Neural progenitor cell (in vitro differentiated cells): ENCODE measurements around the gene ARHGEF11. TPM values are rescaled to one million over a fixed set of nuclear protein-coding genes. Genes with fewer than 3 reads are reported as not detected.
A peak's percentile ranks its signal among the peaks of the same experiment; 100 is the strongest.

Source experiments
- DNase-seq: peaks from one replicate; pipeline ENCODE4 v3.0.0-alpha.2; 2016; ENCODE audit warnings: low spot score
- H2AFZ ChIP-seq: fragments of 200-600 bp; sonication (generic); replicated peaks from 2 replicates; pipeline ENCODE4 v1.6.1; 2016; ENCODE audit warnings: antibody characterized with exemption
- H3F3A ChIP-seq: fragments of 200-600 bp; sonication (generic); 2 replicates; pipeline ENCODE4 v1.6.1; 2016; ENCODE audit warnings: antibody characterized with exemption, low read depth
- H3K27ac ChIP-seq: fragments of 200-600 bp; sonication (generic); 2 replicates; pipeline ENCODE4 v1.5.1; 2016; ENCODE audit warnings: mild to moderate bottlenecking
- H3K27me3 ChIP-seq: fragments of 200-600 bp; sonication (generic); 2 replicates; pipeline ENCODE4 v1.6.1; 2016; ENCODE audit warnings: mild to moderate bottlenecking, moderate library complexity
- H3K36me3 ChIP-seq: fragments of 200-600 bp; sonication (generic); 2 replicates; pipeline ENCODE4 v1.5.1; 2016
- H3K4me1 ChIP-seq: fragments of 200-600 bp; sonication (generic); 2 replicates; pipeline ENCODE4 v1.6.1; 2016; ENCODE audit warnings: mixed run types
- H3K4me2 ChIP-seq: fragments of 200-600 bp; sonication (generic); 2 replicates; pipeline ENCODE4 v1.6.1; 2016
- H3K4me3 ChIP-seq: fragments of 200-600 bp; sonication (generic); 2 replicates; pipeline ENCODE4 v1.5.1; 2016
- H3K79me2 ChIP-seq: fragments of 200-600 bp; sonication (generic); 2 replicates; pipeline ENCODE4 v1.6.1; 2016; ENCODE audit warnings: low read depth
- H3K9ac ChIP-seq: fragments of 200-600 bp; sonication (generic); 2 replicates; pipeline ENCODE4 v1.6.1; 2016
- H3K9me3 ChIP-seq: fragments of 200-600 bp; sonication (generic); 2 replicates; pipeline ENCODE4 v1.5.1; 2016; ENCODE audit warnings: low read depth
- H4K20me1 ChIP-seq: fragments of 200-600 bp; sonication (generic); 2 replicates; pipeline ENCODE4 v1.6.1; 2016; ENCODE audit warnings: low read depth
- H3K27ac Mint-ChIP-seq: 3 replicates; pipeline ENCODE4 v1.8.0; 2021; ENCODE audit warnings: mixed read lengths
- H3K27me3 Mint-ChIP-seq: 2 replicates; pipeline ENCODE4 v1.8.0; 2022; ENCODE audit warnings: low read depth, mild to moderate bottlenecking, inconsistent platforms, moderate library complexity, mixed read lengths; ENCODE audit not compliant: insufficient read depth
- H3K36me3 Mint-ChIP-seq: 3 replicates; pipeline ENCODE4 v1.8.0; 2021; ENCODE audit warnings: mixed read lengths
- H3K4me1 Mint-ChIP-seq: 3 replicates; pipeline ENCODE4 v1.8.0; 2021; ENCODE audit warnings: mixed read lengths
- H3K4me3 Mint-ChIP-seq: 3 replicates; pipeline ENCODE4 v1.8.0; 2021; ENCODE audit warnings: mild to moderate bottlenecking, moderate library complexity, mixed read lengths
- H3K9me3 Mint-ChIP-seq: 3 replicates; pipeline ENCODE4 v1.8.0; 2020; ENCODE audit warnings: mixed read lengths
- EZH2 ChIP-seq: fragments of 200-600 bp; sonication (generic); IDR thresholded peaks from 2 replicates; pipeline ENCODE4 v1.6.1; 2017; ENCODE audit warnings: antibody characterized with exemption, mild to moderate bottlenecking, moderate library complexity
- EZH2phosphoT487 ChIP-seq: fragments of 200-600 bp; sonication (generic); IDR thresholded peaks from 2 replicates; pipeline ENCODE4 v1.6.1; 2017; ENCODE audit warnings: antibody characterized with exemption
- total RNA-seq: library from RNA; depleted of rRNA; stranded (reverse); fragments of >200 nt; gene quantifications from 2 replicates; pipeline ENCODE4 v1.2.3, GENCODE V29; 2015; ENCODE audit warnings: low replicate concordance
- TF ChIP-seq, protein P1 (sequence below): fragments of 200-600 bp; sonication (generic); IDR thresholded peaks from 2 replicates; pipeline ENCODE4 v1.5.1; 2017; ENCODE audit warnings: antibody characterized with exemption, mild to moderate bottlenecking

ARHGEF11 gene
- total RNA-seq, 1 donor from 2014 or later = 31.9 TPM

DNA sequence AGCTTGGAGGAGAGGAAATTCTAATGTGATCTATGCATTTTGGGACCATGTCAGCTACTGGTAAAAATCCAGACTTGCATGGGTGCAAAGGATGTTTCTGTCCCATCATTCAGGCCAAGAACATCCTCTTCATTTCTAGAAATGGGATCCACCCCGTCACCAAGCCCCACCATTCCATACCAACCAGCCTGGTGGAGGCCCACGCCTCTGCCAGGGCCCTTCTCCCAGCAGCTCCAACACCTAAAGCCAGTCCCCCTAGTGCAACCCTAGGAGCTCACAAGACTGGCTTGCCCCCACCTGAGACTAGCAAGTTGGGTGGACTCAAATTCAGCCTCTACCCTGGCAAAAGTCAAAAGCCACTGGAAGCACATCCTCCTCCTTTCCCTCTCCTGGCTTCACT is 1.9 kb downstream of the ARHGEF11 start:
- Mint-ChIP-seq H3K4me3 (peak overlapping the region; percentile 97), H3K4me1 (peaks cover 36% of the 10 kb centered on the region), H3K9me3 (no peaks in the 10 kb centered on the region), H3K36me3 (peaks cover 2% of the 10 kb centered on the region), H3K27ac (no peak overlapping the region), H3K27me3 (peaks cover 5% of the 10 kb centered on the region)
- TF ChIP-seq EZH2 (no peak), EZH2phosphoT487 (no peak)
- TF ChIP-seq, protein P1, sequence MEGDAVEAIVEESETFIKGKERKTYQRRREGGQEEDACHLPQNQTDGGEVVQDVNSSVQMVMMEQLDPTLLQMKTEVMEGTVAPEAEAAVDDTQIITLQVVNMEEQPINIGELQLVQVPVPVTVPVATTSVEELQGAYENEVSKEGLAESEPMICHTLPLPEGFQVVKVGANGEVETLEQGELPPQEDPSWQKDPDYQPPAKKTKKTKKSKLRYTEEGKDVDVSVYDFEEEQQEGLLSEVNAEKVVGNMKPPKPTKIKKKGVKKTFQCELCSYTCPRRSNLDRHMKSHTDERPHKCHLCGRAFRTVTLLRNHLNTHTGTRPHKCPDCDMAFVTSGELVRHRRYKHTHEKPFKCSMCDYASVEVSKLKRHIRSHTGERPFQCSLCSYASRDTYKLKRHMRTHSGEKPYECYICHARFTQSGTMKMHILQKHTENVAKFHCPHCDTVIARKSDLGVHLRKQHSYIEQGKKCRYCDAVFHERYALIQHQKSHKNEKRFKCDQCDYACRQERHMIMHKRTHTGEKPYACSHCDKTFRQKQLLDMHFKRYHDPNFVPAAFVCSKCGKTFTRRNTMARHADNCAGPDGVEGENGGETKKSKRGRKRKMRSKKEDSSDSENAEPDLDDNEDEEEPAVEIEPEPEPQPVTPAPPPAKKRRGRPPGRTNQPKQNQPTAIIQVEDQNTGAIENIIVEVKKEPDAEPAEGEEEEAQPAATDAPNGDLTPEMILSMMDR = no peak
- Histone ChIP-seq H3K36me3 (no peaks in the 10 kb centered on the region), H3K4me2 (peak overlapping the region; percentile 96), H3K9me3 (no peaks in the 10 kb centered on the region), H3K79me2 (peaks cover 66% of the 10 kb centered on the region), H3K4me1 (peaks cover 32% of the 10 kb centered on the region), H2AFZ (no peak overlapping the region), H3K27ac (no peak overlapping the region), H3K9ac (peak overlapping the region; percentile 95), H3K27me3 (no peaks in the 10 kb centered on the region), H3K4me3 (peak overlapping the region; percentile 98), H4K20me1 (peaks cover 54% of the 10 kb centered on the region), H3F3A (peaks cover 23% of the 10 kb centered on the region)
- DNase-seq = no peak

DNA sequence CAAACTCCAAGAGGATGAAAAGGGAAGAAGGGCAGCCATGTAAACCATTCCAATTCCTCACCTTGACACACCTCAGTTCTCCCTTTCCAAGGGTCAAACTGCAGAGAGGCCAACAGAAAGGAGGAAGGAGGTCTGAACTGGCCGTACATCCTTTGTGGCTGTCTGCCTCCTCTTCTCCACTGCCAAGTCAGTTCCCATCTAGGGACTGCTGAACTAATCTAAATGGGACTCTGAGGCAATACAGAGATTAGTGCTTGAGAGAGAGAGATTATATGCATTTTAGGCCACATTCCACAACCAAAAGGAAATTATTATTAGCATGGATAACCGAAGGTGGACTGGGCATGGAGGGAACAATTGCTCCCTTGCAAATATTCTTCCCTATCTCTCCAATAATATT is 2.7 kb downstream of the ARHGEF11 start:
- Histone ChIP-seq H4K20me1 (peaks cover 58% of the 10 kb centered on the region), H3K4me3 (peak overlapping the region; percentile 98), H3K36me3 (no peaks in the 10 kb centered on the region), H3K4me1 (peaks cover 32% of the 10 kb centered on the region), H2AFZ (no peak overlapping the region), H3K27me3 (no peaks in the 10 kb centered on the region), H3K27ac (no peak overlapping the region), H3F3A (peaks cover 23% of the 10 kb centered on the region), H3K9me3 (no peaks in the 10 kb centered on the region), H3K79me2 (peaks cover 74% of the 10 kb centered on the region), H3K9ac (no peak overlapping the region), H3K4me2 (peak overlapping the region; percentile 96)
- H3K36me3 Mint-ChIP-seq = peaks cover 6% of the 10 kb centered on the region
- H3K9me3 Mint-ChIP-seq = no peaks in the 10 kb centered on the region
- peak overlapping the region; percentile 97 for H3K4me3 Mint-ChIP-seq
- TF ChIP-seq EZH2phosphoT487 (no peak), EZH2 (no peak)
- TF ChIP-seq, protein P1 = no peak
- peaks cover 36% of the 10 kb centered on the region for H3K4me1 Mint-ChIP-seq
- DNase-seq = no peak
- no peak overlapping the region for H3K27ac Mint-ChIP-seq
- H3K27me3 Mint-ChIP-seq = peaks cover 5% of the 10 kb centered on the region

DNA sequence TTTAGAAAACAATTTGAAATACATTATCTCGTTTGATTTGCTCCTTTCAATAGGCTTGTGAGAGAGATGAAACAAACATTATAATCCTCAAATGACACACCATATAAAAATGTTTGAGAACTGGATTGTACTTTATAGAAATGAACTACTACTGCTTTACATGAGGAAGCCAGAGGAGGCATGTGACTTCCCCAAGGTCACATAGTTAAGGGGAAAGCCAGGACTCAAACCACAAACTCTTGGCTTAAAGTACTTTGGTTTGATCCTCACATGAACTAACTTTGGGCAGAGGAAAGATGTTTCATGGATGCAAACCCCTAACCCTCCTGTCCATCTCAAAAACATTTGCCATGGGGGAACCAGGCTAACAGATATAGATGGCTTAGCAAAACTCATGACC is 4.7 kb downstream of the ARHGEF11 start:
- Histone ChIP-seq H3K36me3 (no peaks in the 10 kb centered on the region), H3F3A (peaks cover 6% of the 10 kb centered on the region), H3K79me2 (peaks cover 89% of the 10 kb centered on the region), H3K9ac (no peak overlapping the region), H3K27ac (no peak overlapping the region), H3K27me3 (no peaks in the 10 kb centered on the region), H3K4me2 (no peak overlapping the region), H3K4me1 (peaks cover 32% of the 10 kb centered on the region), H3K9me3 (no peaks in the 10 kb centered on the region), H2AFZ (no peak overlapping the region), H4K20me1 (peaks cover 58% of the 10 kb centered on the region), H3K4me3 (no peak overlapping the region)
- TF ChIP-seq, protein P1 = no peak
- TF ChIP-seq EZH2 (no peak), EZH2phosphoT487 (no peak)
- Mint-ChIP-seq H3K27ac (no peak overlapping the region), H3K27me3 (no peaks in the 10 kb centered on the region), H3K9me3 (peaks cover 5% of the 10 kb centered on the region), H3K36me3 (peaks cover 13% of the 10 kb centered on the region), H3K4me3 (no peak overlapping the region), H3K4me1 (peaks cover 32% of the 10 kb centered on the region)
- DNase-seq = no peak
